SJSA1 (cell line): ENCODE data around the gene LIN52. TPM values are rescaled to one million over a fixed set of nuclear protein-coding genes. Genes with fewer than 3 reads are reported as not detected.

Experiments used
- DNase-seq, 2 experiments: peaks; one replicate each; pipeline ENCODE4 v3.0.0-alpha.2; 2015 to 2020; ENCODE audit warnings: low spot score in 2 of 2, low read depth in 1 of 2
- H3K27ac ChIP-seq: fragments of 250-450 bp; sonication (Bioruptor Pico); 2 replicates; pipeline ENCODE4 v1.5.1; 2020; ENCODE audit warnings: mild to moderate bottlenecking, moderate library complexity
- H3K27me3 ChIP-seq: fragments of 250-450 bp; sonication (Bioruptor Pico); replicated peaks from 2 replicates; pipeline ENCODE4 v1.5.1; 2020; ENCODE audit warnings: mild to moderate bottlenecking, moderate library complexity
- H3K36me3 ChIP-seq: fragments of 250-450 bp; sonication (Bioruptor Pico); 2 replicates; pipeline ENCODE4 v1.5.1; 2020; ENCODE audit warnings: mild to moderate bottlenecking
- H3K4me1 ChIP-seq: fragments of 250-450 bp; sonication (Bioruptor Pico); replicated peaks from 2 replicates; pipeline ENCODE4 v1.6.1; 2021; ENCODE audit warnings: mild to moderate bottlenecking
- H3K4me3 ChIP-seq: fragments of 250-450 bp; sonication (Bioruptor Pico); 2 replicates; pipeline ENCODE4 v1.5.1; 2020; ENCODE audit warnings: mild to moderate bottlenecking
- H3K9me3 ChIP-seq: fragments of 250-450 bp; sonication (Bioruptor Pico); replicated peaks from 2 replicates; pipeline ENCODE4 v1.5.1; 2020; ENCODE audit warnings: mild to moderate bottlenecking
- total RNA-seq: library from RNA; depleted of rRNA; stranded (reverse); fragments of >200 nt; shearing (Covaris generic); gene quantifications from 2 replicates; pipeline ENCODE4 v1.2.3, GENCODE V29; 2014

The LIN52 gene
- total RNA-seq, 1 experiment from 2014 or later, result 21.7 TPM

- Histone ChIP-seq H3K9me3 (no peaks in the 10 kb centered on the region), H3K4me3 (no peak overlapping the region), H3K27ac (no peak overlapping the region), H3K4me1 (peaks cover 8% of the 10 kb centered on the region), H3K36me3 (no peaks in the 10 kb centered on the region), H3K27me3 (peaks cover 13% of the 10 kb centered on the region; the same call in 1 of the 2 replicates)
- no peak for DNase-seq
Observed at GRCh38 chr14:74213907-74214803, 129.4 kb downstream of the LIN52 start.

GRCh38 chr14:74216671-74217070, 131.9 kb downstream of the LIN52 start:
- Histone ChIP-seq H3K36me3 (no peaks in the 10 kb centered on the region), H3K9me3 (no peaks in the 10 kb centered on the region), H3K4me1 (peaks cover 8% of the 10 kb centered on the region), H3K27me3 (peaks cover 13% of the 10 kb centered on the region; the same call in 1 of the 2 replicates), H3K4me3 (no peak overlapping the region), H3K27ac (no peak overlapping the region)
- DNase-seq, result no peak

GRCh38 chr14:74217672-74218448, 133.1 kb downstream of the LIN52 start:
- Histone ChIP-seq H3K9me3 (no peaks in the 10 kb centered on the region), H3K36me3 (no peaks in the 10 kb centered on the region), H3K27ac (no peak overlapping the region), H3K4me3 (no peak overlapping the region), H3K27me3 (peaks cover 13% of the 10 kb centered on the region; the same call in 1 of the 2 replicates), H3K4me1 (peaks cover 8% of the 10 kb centered on the region)
- peak; percentile 66 to 68 for DNase-seq

GRCh38 chr14:74218462-74218861, 133.7 kb downstream of the LIN52 start:
- Histone ChIP-seq H3K27ac (no peak overlapping the region), H3K9me3 (no peaks in the 10 kb centered on the region), H3K4me1 (peaks cover 8% of the 10 kb centered on the region), H3K4me3 (no peak overlapping the region), H3K27me3 (peaks cover 13% of the 10 kb centered on the region; the same call in 1 of the 2 replicates), H3K36me3 (no peaks in the 10 kb centered on the region)
- DNase-seq, result no peak

- Histone ChIP-seq H3K27ac (no peak overlapping the region), H3K9me3 (no peaks in the 10 kb centered on the region), H3K36me3 (no peaks in the 10 kb centered on the region), H3K4me1 (peaks cover 8% of the 10 kb centered on the region), H3K4me3 (no peak overlapping the region), H3K27me3 (peaks cover 13% of the 10 kb centered on the region; the same call in 1 of the 2 replicates)
- DNase-seq, result no peak
Observed at GRCh38 chr14:74219277-74220205, 134.8 kb downstream of the LIN52 start.

- Histone ChIP-seq H3K27me3 (peaks cover 13% of the 10 kb centered on the region; the same call in 1 of the 2 replicates), H3K36me3 (no peaks in the 10 kb centered on the region), H3K4me3 (no peak overlapping the region), H3K4me1 (peaks cover 8% of the 10 kb centered on the region), H3K27ac (no peak overlapping the region), H3K9me3 (no peaks in the 10 kb centered on the region)
- no peak for DNase-seq
Observed at GRCh38 chr14:74220991-74221390, 136.2 kb downstream of the LIN52 start.

- H3K4me3 ChIP-seq, result no peak overlapping the region
- peaks cover 9% of the 10 kb centered on the region; the same call in 1 of the 2 replicates for H3K27me3 ChIP-seq
- no peak overlapping the region for H3K27ac ChIP-seq
- peaks cover 8% of the 10 kb centered on the region for H3K4me1 ChIP-seq
- no peak for DNase-seq
- no peaks in the 10 kb centered on the region for H3K9me3 ChIP-seq
- H3K36me3 ChIP-seq, result no peaks in the 10 kb centered on the region
Observed at GRCh38 chr14:74221741-74222140, 137.0 kb downstream of the LIN52 start.

GRCh38 chr14:74223016-74223415, 138.3 kb downstream of the LIN52 start:
- Histone ChIP-seq H3K4me1 (peaks cover under 1% of the 10 kb centered on the region), H3K36me3 (no peaks in the 10 kb centered on the region), H3K27me3 (peaks cover 6% of the 10 kb centered on the region; the same call in 1 of the 2 replicates), H3K4me3 (no peak overlapping the region), H3K27ac (no peak overlapping the region), H3K9me3 (no peaks in the 10 kb centered on the region)
- DNase-seq, result no peak

GRCh38 chr14:74231784-74232183, 147.0 kb downstream of the LIN52 start:
- H3K4me3 ChIP-seq, result no peak overlapping the region
- no peak for DNase-seq
- H3K36me3 ChIP-seq, result no peaks in the 10 kb centered on the region
- peaks cover 27% of the 10 kb centered on the region for H3K27me3 ChIP-seq
- H3K27ac ChIP-seq, result no peak overlapping the region
- H3K4me1 ChIP-seq, result no peaks in the 10 kb centered on the region
- H3K9me3 ChIP-seq, result no peaks in the 10 kb centered on the region

- no peaks in the 10 kb centered on the region for H3K9me3 ChIP-seq
- H3K4me3 ChIP-seq, result no peak overlapping the region
- no peaks in the 10 kb centered on the region for H3K4me1 ChIP-seq
- no peak overlapping the region for H3K27ac ChIP-seq
- no peak for DNase-seq
- H3K27me3 ChIP-seq, result peaks cover 37% of the 10 kb centered on the region
- H3K36me3 ChIP-seq, result no peaks in the 10 kb centered on the region
Observed at GRCh38 chr14:74235017-74235416, 150.3 kb downstream of the LIN52 start.

GRCh38 chr14:74237441-74237840, 152.7 kb downstream of the LIN52 start:
- Histone ChIP-seq H3K4me1 (no peaks in the 10 kb centered on the region), H3K4me3 (no peak overlapping the region), H3K27me3 (peaks cover 49% of the 10 kb centered on the region), H3K27ac (no peak overlapping the region), H3K9me3 (no peaks in the 10 kb centered on the region), H3K36me3 (no peaks in the 10 kb centered on the region)
- DNase-seq, result no peak

- Histone ChIP-seq H3K4me3 (no peak within 1 kb of the TSS), H3K9me3 (no peaks in the 10 kb centered on the region), H3K4me1 (no peaks in the 10 kb centered on the region), H3K27ac (no peak within 1 kb of the TSS), H3K27me3 (peaks cover 65% of the 10 kb centered on the region), H3K36me3 (no peaks in the 10 kb centered on the region)
- no peak for DNase-seq
Observed at GRCh38 chr14:74238974-74239847, 154.5 kb downstream of the LIN52 start, which contains the start of gene VSX2. VSX2 (plus strand) TSS chr14:74239449; CDS start chr14:74239562, 113 bp downstream.
